HL-60 (cell line): ENCODE results near the gene USF3.

Source experiments
- DNase-seq, 2 experiments: peaks; one replicate each; pipeline ENCODE4 v3.0.0-alpha.2; 2010 to 2020; ENCODE audit warnings: low read depth in 1 of 2, low spot score in 1 of 2
- H3K27ac ChIP-seq: fragments of 250-450 bp; sonication (Bioruptor Pico); replicated peaks from 2 replicates; pipeline ENCODE4 v1.5.1; 2020; ENCODE audit warnings: mild to moderate bottlenecking, moderate library complexity
- H3K27me3 ChIP-seq: fragments of 250-450 bp; sonication (Bioruptor Pico); 2 replicates; pipeline ENCODE4 v1.5.1; 2021; ENCODE audit warnings: mild to moderate bottlenecking, moderate library complexity; ENCODE audit not compliant: insufficient read depth, poor library complexity, severe bottlenecking
- H3K4me3 ChIP-seq: replicated peaks from 2 replicates; pipeline ENCODE4 v1.5.1; 2011; ENCODE audit warnings: mild to moderate bottlenecking, control low read depth, low read length; ENCODE audit not compliant: insufficient read depth
- CTCF ChIP-seq: IDR thresholded peaks from one replicate; pipeline ENCODE4 v1.5.1; 2011; ENCODE audit warnings: low read length, control low read depth, inconsistent platforms; ENCODE audit not compliant: insufficient read depth
- GABPA ChIP-seq: IDR thresholded peaks from 2 replicates; pipeline ENCODE4 v1.6.1; 2012; ENCODE audit warnings: low read depth
- POLR2AphosphoS5 ChIP-seq: IDR thresholded peaks from 2 replicates; pipeline ENCODE4 v1.6.1; 2012; ENCODE audit warnings: low read depth
- REST ChIP-seq: IDR thresholded peaks from 2 replicates; pipeline ENCODE4 v1.6.1; 2012; ENCODE audit warnings: low read depth; ENCODE audit not compliant: insufficient replicate concordance
- SPI1 ChIP-seq: IDR thresholded peaks from 2 replicates; pipeline ENCODE4 v1.6.1; 2012; ENCODE audit warnings: low read depth, mild to moderate bottlenecking, borderline replicate concordance

Gene USF3

GRCh38 chr3:113731694-113732093, 35.3 kb upstream of the USF3 start:
- DNase-seq: no peak
- no peak overlapping the region for H3K27ac ChIP-seq

GRCh38 chr3:113730550-113730949, 34.1 kb upstream of the USF3 start:
- no peak for TF ChIP-seq CTCF
- TF ChIP-seq SPI1: no peak
- no peak for TF ChIP-seq POLR2AphosphoS5
- no peak overlapping the region for H3K4me3 ChIP-seq
- H3K27ac ChIP-seq: no peak overlapping the region
- DNase-seq: no peak
- no peaks in the 10 kb centered on the region for H3K27me3 ChIP-seq

More at GRCh38 chr3:113731694-113732093, 35.3 kb upstream of the USF3 start:
- Histone ChIP-seq H3K27me3 (no peaks in the 10 kb centered on the region), H3K4me3 (no peak overlapping the region)
- TF ChIP-seq POLR2AphosphoS5 (no peak), SPI1 (no peak), GABPA (no peak), REST (no peak), CTCF (no peak)

- no peak overlapping the region for H3K4me3 ChIP-seq
- H3K27ac ChIP-seq: no peak overlapping the region
- no peak for DNase-seq
- no peaks in the 10 kb centered on the region for H3K27me3 ChIP-seq
- TF ChIP-seq POLR2AphosphoS5 (no peak), GABPA (no peak), SPI1 (no peak), CTCF (no peak), REST (no peak)
Measured at GRCh38 chr3:113728661-113729060, 32.2 kb upstream of the USF3 start.

- no peak overlapping the region for H3K4me3 ChIP-seq
- H3K27ac ChIP-seq: peak overlapping the region; percentile 34
- TF ChIP-seq GABPA (no peak), SPI1 (no peak), POLR2AphosphoS5 (no peak), REST (no peak), CTCF (no peak)
- H3K27me3 ChIP-seq: no peaks in the 10 kb centered on the region
- DNase-seq: peak in 1 of 2 experiments; percentile 43
Measured at GRCh38 chr3:113721636-113722035, 25.2 kb upstream of the USF3 start.
